ENCODE data around the gene ODAM. TPM values are rescaled to one million over a fixed set of nuclear protein-coding genes. Genes with fewer than 3 reads are reported as not detected.

The ODAM gene
- total RNA-seq, 1 experiment from 2014 or later = not detected

DNA sequence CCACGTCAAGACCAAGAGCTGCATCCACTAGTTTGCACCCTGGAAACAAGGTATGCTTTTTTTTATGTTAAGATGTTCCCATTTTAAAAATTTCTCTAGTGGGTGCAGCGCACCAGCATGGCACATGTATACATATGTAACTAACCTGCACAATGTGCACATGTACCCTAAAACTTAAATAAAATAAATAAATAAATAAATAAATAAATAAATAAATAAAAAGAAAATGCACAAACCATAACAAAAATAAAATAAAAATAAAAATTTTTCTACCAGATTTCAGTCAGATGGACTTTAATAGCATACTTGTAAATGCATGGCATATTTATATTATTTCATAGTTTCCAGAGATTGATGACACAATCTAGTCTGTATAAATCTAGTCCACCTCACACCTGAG lies 43.4 kb upstream of the ODAM start:
- Histone ChIP-seq H3K79me2 (ENCODE audit: insufficient read depth, low read length) (no peaks in the 10 kb centered on the region), H3K79me1 (ENCODE audit: insufficient read depth, low read depth, low read length, poor library complexity, severe bottlenecking) (no peaks in the 10 kb centered on the region), H2BK12ac (ENCODE audit: insufficient read length, low read depth, low read length) (no peak overlapping the region), H2BK120ac (ENCODE audit: low read depth, low read length, poor library complexity, severe bottlenecking) (no peak overlapping the region), H3K14ac (ENCODE audit: insufficient read depth, low read length) (no peak overlapping the region), H4K5ac (ENCODE audit: insufficient read length, low read depth, low read length) (no peak overlapping the region), H3K56ac (ENCODE audit: insufficient read length, low read depth, low read length) (no peak overlapping the region), H3K23ac (ENCODE audit: insufficient read length, low read depth, low read length) (no peak overlapping the region), H3K4me2 (ENCODE audit: insufficient read depth, insufficient read length, low read length) (no peak overlapping the region), H3K4me1 (ENCODE audit: insufficient read depth, low read length) (no peaks in the 10 kb centered on the region), H3K4ac (ENCODE audit: low read depth, low read length) (no peak overlapping the region), H3K9ac (ENCODE audit: extremely low read depth, insufficient read length, low read length) (no peak overlapping the region), H2BK20ac (ENCODE audit: low read depth, low read length, poor library complexity, severe bottlenecking) (no peak overlapping the region), H3K23me2 (ENCODE audit: insufficient read length, low read depth, low read length, poor library complexity, severe bottlenecking) (no peaks in the 10 kb centered on the region), H2AFZ (ENCODE audit: low read length) (no peak overlapping the region), H2BK15ac (ENCODE audit: low read depth, low read length) (no peak overlapping the region), H3K18ac (ENCODE audit: insufficient read length, low read depth, low read length) (no peak overlapping the region), H4K20me1 (ENCODE audit: control insufficient read depth, insufficient read depth, insufficient read length) (no peaks in the 10 kb centered on the region), H3K27me3 (ENCODE audit: insufficient read depth, low read length) (no peaks in the 10 kb centered on the region), H3T11ph (ENCODE audit: low read length) (no peak overlapping the region), H3K9me3 (ENCODE audit: control insufficient read depth, low read depth, low read length) (no peaks in the 10 kb centered on the region), H3K27ac (ENCODE audit: insufficient read length, low read depth, low read length) (no peak overlapping the region), H2BK5ac (ENCODE audit: insufficient read length, low read length) (no peak overlapping the region), H4K91ac (ENCODE audit: insufficient read length, low read depth, low read length) (no peak overlapping the region), H2AK5ac (ENCODE audit: insufficient read length, low read length) (no peak overlapping the region), H4K8ac (replicated peaks; ENCODE audit: insufficient read length, low read depth, low read length) (no peak overlapping the region)
- DNase-seq = no peak
- Mint-ChIP-seq H3K36me3 (ENCODE audit: insufficient read depth in 1 of 3, low read depth in 3 of 3) (no peaks in the 10 kb centered on the region), H3K4me1 (peaks cover 8 to 15% of the 10 kb centered on the region in 2 experiments), H3K27ac (no peak overlapping the region), H3K27me3 (ENCODE audit: low read depth) (no peaks in the 10 kb centered on the region), H3K4me3 (no peak overlapping the region), H3K9me3 (no peaks in the 10 kb centered on the region)
- TF ChIP-seq, protein P1, sequence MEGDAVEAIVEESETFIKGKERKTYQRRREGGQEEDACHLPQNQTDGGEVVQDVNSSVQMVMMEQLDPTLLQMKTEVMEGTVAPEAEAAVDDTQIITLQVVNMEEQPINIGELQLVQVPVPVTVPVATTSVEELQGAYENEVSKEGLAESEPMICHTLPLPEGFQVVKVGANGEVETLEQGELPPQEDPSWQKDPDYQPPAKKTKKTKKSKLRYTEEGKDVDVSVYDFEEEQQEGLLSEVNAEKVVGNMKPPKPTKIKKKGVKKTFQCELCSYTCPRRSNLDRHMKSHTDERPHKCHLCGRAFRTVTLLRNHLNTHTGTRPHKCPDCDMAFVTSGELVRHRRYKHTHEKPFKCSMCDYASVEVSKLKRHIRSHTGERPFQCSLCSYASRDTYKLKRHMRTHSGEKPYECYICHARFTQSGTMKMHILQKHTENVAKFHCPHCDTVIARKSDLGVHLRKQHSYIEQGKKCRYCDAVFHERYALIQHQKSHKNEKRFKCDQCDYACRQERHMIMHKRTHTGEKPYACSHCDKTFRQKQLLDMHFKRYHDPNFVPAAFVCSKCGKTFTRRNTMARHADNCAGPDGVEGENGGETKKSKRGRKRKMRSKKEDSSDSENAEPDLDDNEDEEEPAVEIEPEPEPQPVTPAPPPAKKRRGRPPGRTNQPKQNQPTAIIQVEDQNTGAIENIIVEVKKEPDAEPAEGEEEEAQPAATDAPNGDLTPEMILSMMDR (conservative IDR thresholded peaks at IDR 0.05) = no peak
- no CpG with 5 or more reads among the region's 2 CpGs for WGBS (ENCODE audit: extremely low coverage, insufficient read length, low lambda C conversion rate)

Data from H9 (cell line).